Stimulated activated effector memory CD8-positive, alpha-beta T cell treated with anti-CD3 and anti-CD28 coated beads, Interleukin-12 subunit alpha, Interleukin-12 subunit beta, amount 100 ng/mL, for 72 hours (primary cell): Measurements from ENCODE around the gene RBM38.

Experiments used
- ATAC-seq: fragments of 150-1000 bp; cut with Tn5 transposase; 2 replicates; pipeline ENCODE4 v1.10.0; 2021
- DNase-seq, 2 donors: peaks; one replicate each; pipeline ENCODE4 v3.0.0; 2021 to 2022; ENCODE audit warnings: low spot score in 2 of 2
- H3K27ac Mint-ChIP-seq: one replicate; pipeline ENCODE4 v1.8.0; 2022; ENCODE audit warnings: mild to moderate bottlenecking, mixed read lengths
- H3K36me3 Mint-ChIP-seq: one replicate; pipeline ENCODE4 v1.8.0; 2022; ENCODE audit warnings: mild to moderate bottlenecking, mixed read lengths
- H3K4me1 Mint-ChIP-seq: one replicate; pipeline ENCODE4 v1.8.0; 2022; ENCODE audit warnings: mixed read lengths
- H3K4me3 Mint-ChIP-seq: one replicate; pipeline ENCODE4 v1.8.0; 2022; ENCODE audit warnings: mild to moderate bottlenecking, mixed read lengths
- H3K9me3 Mint-ChIP-seq: one replicate; pipeline ENCODE4 v1.8.0; 2022; ENCODE audit warnings: mixed read lengths

RBM38 gene

GRCh38 chr20:57382516-57382915, 8.7 kb upstream of the RBM38 start:
- H3K9me3 Mint-ChIP-seq = no peaks in the 10 kb centered on the region
- H3K27ac Mint-ChIP-seq = no peak overlapping the region
- no peak for DNase-seq
- H3K4me1 Mint-ChIP-seq = peaks cover 46% of the 10 kb centered on the region
- H3K36me3 Mint-ChIP-seq = peaks cover 15% of the 10 kb centered on the region
- no peak for ATAC-seq
- no peak overlapping the region for H3K4me3 Mint-ChIP-seq

DNA sequence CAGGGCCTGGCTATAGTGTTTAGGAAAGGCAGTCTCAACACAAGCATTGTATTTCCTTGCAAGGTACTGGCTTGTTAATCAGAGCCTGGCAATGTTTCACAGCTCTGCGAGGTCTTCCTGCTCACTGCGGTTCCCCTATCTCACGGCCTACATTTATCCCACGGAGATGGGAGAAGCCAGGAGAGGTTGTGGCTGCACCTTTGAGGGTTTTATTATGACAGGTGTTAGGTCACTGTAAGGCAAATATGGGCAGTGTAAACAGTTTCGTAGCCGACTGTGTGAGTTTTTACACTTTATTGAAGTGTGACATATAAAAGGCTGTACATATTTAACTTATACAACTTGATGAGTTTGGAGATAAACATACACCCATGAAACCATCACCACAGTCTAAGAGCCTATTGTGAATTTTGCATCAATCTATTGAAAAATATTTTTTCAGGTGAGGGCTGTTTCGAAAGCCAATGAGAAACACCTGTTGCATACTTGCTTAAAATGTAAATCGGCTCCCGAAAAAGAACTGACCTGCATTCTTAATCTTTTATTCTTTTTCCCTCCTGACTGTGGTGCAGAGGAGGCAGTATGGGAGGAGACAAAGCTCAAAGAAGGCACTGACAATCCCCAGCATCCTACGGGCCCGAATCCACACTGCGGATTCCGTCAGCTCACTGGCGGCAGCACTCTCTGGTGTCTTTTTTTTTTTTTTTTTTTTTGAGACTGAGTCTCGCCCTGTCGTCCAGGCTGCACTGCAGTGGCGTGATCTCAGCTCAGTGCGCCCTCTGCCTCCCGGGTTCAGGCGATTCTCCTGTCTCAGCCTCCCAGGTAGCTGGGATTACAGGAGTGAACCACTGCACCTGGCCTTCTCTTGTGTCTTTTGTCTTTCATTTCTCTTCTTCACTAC, 7.5 kb upstream of the RBM38 start:
- ATAC-seq (no peak), DNase-seq (no peak)
- Mint-ChIP-seq H3K9me3 (no peaks in the 10 kb centered on the region), H3K4me3 (no peak overlapping the region), H3K4me1 (peaks cover 34% of the 10 kb centered on the region), H3K27ac (peak overlapping the region; percentile 52), H3K36me3 (peaks cover 15% of the 10 kb centered on the region)

DNA sequence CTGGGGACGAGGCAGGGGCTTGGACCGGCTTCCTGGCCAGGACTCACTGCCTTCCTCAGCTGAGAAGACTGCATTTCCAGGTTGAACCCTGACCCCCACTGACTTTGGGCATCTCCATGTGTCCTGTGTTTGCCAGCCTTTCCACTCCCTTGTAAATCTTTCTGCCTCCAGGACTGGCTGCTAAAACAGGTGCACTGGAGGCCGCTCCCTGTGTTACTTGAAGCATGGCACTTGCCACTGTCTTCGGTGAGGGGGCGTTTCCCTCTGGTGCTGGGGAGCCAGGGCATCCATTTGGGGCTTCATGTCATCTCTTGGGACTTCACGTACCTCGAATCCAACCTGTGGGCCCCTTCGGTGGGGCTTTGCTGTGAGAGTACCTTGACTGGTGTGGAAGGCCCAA, 6.7 kb upstream of the RBM38 start:
- Mint-ChIP-seq H3K27ac (peak overlapping the region; percentile 52), H3K36me3 (peaks cover 16% of the 10 kb centered on the region), H3K9me3 (no peaks in the 10 kb centered on the region), H3K4me3 (no peak overlapping the region), H3K4me1 (peaks cover 29% of the 10 kb centered on the region)
- ATAC-seq (no peak), DNase-seq (no peak)

DNA sequence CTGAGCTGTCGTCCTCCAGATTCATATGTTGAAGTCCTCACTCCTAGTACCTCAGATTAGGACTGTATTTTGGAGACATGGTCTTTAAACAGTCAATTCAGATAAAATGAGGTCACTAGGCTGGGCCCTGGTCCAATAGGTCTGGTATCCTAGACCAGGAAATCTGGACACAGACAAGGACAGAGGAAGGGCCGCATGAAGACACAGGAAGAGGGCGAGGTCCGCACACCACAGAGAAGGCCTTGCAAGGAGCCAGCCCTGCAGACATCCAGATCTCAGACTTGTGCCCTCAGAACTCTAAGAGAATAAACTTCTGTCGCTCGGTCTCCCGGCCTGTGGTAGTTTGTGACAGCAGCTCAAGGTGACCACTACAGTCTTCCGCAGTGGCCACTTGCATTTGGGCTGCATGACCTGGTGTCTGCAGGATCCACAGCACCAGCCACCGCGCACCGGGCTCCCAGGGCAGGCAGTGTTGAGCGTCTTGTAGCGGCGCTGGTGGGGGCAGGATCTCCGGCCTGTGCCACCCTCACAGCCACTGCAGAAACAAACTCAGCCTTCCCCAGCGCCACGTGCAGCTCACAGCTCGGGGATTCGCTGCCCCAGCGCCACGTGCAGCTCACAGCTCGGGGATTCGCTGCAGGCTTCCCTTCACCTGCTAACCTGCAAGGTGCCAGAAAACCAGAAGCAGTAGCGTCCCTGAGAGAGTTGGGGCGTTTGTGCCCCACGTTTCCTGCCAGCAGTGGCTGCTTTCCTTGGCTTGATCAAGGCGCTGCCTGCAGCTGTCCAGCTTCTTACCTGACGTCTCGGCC, 6.0 kb upstream of the RBM38 start:
- H3K4me1 Mint-ChIP-seq = peaks cover 34% of the 10 kb centered on the region
- no peak for ATAC-seq
- H3K27ac Mint-ChIP-seq = peak overlapping the region; percentile 52
- no peak for DNase-seq
- no peaks in the 10 kb centered on the region for H3K9me3 Mint-ChIP-seq
- H3K4me3 Mint-ChIP-seq = no peak overlapping the region
- H3K36me3 Mint-ChIP-seq = peaks cover 22% of the 10 kb centered on the region

GRCh38 chr20:57385940-57386339, 5.3 kb upstream of the RBM38 start:
- H3K4me1 Mint-ChIP-seq = peaks cover 39% of the 10 kb centered on the region
- ATAC-seq = no peak
- H3K4me3 Mint-ChIP-seq = no peak overlapping the region
- H3K27ac Mint-ChIP-seq = no peak overlapping the region
- H3K9me3 Mint-ChIP-seq = no peaks in the 10 kb centered on the region
- peaks cover 27% of the 10 kb centered on the region for H3K36me3 Mint-ChIP-seq
- DNase-seq = no peak

DNA sequence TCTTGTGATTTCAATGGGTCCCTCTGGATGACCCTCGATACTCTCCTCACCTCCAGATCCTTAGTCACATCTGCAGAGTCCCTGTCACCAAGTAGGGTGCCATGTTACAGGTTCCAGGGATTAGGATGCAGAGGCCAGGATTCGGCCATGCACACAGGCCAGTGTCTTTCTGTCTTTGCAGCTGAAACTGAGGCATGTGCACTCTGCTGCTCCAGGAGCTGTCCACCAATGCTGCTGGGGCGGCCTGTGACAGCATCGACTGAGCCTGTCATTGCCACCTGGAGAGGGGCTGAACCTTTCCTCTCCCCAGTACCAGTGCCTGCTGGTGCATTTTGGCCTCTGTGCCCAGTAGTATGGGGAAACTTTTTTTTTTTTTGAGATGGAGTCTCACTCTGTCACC, 4.4 kb upstream of the RBM38 start:
- Mint-ChIP-seq H3K4me3 (no peak overlapping the region), H3K9me3 (no peaks in the 10 kb centered on the region), H3K4me1 (peaks cover 38% of the 10 kb centered on the region), H3K27ac (no peak overlapping the region), H3K36me3 (peaks cover 23% of the 10 kb centered on the region)
- DNase-seq (no peak), ATAC-seq (no peak)

DNA sequence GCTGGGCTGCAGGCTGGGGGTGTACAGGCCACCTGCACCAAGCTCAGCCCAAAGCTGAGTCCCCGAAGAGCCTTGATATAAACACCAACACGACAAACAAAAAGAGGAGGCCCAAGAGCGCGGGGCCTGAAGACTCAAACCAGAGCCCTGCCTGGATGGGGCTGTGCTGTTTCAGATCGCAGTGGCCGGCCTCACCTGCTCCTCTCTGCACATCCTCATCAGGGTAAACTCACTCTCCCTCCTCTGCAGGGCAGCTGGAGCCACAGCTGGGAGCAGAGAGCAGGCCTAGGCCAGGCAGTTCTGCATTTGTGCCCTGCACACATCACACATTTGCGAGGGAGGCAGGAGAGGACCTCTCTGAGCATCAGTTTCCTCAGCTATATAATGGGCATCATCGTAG, 3.7 kb upstream of the RBM38 start:
- Mint-ChIP-seq H3K4me1 (peaks cover 31% of the 10 kb centered on the region), H3K36me3 (peaks cover 29% of the 10 kb centered on the region), H3K27ac (no peak overlapping the region), H3K4me3 (no peak overlapping the region), H3K9me3 (no peaks in the 10 kb centered on the region)
- DNase-seq (no peak), ATAC-seq (no peak)

- Mint-ChIP-seq H3K9me3 (no peaks in the 10 kb centered on the region), H3K27ac (no peak overlapping the region), H3K36me3 (peaks cover 32% of the 10 kb centered on the region), H3K4me1 (peaks cover 30% of the 10 kb centered on the region), H3K4me3 (no peak overlapping the region)
- ATAC-seq = no peak
- no peak for DNase-seq
Measured at GRCh38 chr20:57387945-57388371, 3.2 kb upstream of the RBM38 start.

GRCh38 chr20:57388953-57389694, 2.1 kb upstream of the RBM38 start:
- no peaks in the 10 kb centered on the region for H3K9me3 Mint-ChIP-seq
- peak overlapping the region; percentile 91 for H3K4me3 Mint-ChIP-seq
- ATAC-seq (peak; percentile 52), DNase-seq (peak; percentile 46 to 83)
- peak overlapping the region; percentile 94 for H3K27ac Mint-ChIP-seq
- peaks cover 38% of the 10 kb centered on the region for H3K36me3 Mint-ChIP-seq
- peaks cover 33% of the 10 kb centered on the region for H3K4me1 Mint-ChIP-seq

DNA sequence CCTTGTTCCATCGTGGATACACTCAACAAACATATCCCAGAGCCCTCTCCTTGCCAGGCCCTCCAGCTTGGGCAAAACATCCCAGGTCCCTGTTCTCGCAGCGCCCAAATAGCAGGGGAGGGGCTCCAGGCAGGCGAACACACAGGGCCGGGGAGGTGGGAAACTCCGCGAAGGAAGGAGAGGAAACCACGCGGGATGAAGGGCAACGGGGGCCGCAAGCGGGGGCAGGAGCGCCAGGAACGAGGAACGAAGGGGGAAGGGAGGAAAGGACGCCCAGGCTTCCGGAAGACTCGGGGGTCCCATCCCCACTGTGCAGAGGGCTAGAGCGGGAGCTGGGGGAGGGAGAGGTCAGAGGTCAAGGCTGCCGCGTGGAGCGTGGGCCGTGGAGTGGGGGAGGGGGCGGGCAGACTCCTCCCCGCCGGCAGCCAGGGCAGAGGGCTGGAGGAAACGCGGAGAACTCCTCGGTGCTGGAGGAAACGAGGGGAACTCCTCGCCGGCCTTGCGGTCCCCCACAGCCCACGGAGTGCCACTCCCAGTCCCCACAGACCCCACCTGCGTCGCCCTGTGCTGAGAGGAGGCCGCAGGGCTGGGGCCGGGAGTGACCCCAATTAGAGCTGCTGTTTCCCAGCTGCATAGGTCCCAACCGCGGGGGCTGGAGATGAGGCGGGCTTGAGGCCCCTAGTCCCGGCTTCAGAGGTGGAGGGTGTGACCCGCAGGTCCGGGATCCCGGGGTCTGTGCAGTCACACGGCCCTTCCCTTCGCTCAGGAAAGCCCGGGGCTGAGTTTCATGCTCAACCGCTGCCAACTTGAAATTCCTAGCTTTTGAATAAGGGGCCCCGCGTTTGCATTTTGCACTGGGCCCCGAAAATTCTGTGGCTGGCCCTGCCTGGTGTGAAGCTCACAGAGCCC, 1.2 kb upstream of the RBM38 start:
- H3K27ac Mint-ChIP-seq = peak overlapping the region; percentile 94
- H3K4me1 Mint-ChIP-seq = peaks cover 38% of the 10 kb centered on the region
- no peaks in the 10 kb centered on the region for H3K9me3 Mint-ChIP-seq
- peak; percentile 14 for ATAC-seq
- H3K36me3 Mint-ChIP-seq = peaks cover 46% of the 10 kb centered on the region
- DNase-seq = peak; percentile 52 to 78
- H3K4me3 Mint-ChIP-seq = peak overlapping the region; percentile 91

GRCh38 chr20:57391439-57392301, 474 bp downstream of the RBM38 start:
- no peaks in the 10 kb centered on the region for H3K9me3 Mint-ChIP-seq
- DNase-seq (no peak), ATAC-seq (peak; percentile 27)
- H3K4me1 Mint-ChIP-seq = peaks cover 49% of the 10 kb centered on the region
- H3K27ac Mint-ChIP-seq = peak overlapping the region; percentile 92
- H3K4me3 Mint-ChIP-seq = peak overlapping the region; percentile 91
- peaks cover 64% of the 10 kb centered on the region for H3K36me3 Mint-ChIP-seq

DNA sequence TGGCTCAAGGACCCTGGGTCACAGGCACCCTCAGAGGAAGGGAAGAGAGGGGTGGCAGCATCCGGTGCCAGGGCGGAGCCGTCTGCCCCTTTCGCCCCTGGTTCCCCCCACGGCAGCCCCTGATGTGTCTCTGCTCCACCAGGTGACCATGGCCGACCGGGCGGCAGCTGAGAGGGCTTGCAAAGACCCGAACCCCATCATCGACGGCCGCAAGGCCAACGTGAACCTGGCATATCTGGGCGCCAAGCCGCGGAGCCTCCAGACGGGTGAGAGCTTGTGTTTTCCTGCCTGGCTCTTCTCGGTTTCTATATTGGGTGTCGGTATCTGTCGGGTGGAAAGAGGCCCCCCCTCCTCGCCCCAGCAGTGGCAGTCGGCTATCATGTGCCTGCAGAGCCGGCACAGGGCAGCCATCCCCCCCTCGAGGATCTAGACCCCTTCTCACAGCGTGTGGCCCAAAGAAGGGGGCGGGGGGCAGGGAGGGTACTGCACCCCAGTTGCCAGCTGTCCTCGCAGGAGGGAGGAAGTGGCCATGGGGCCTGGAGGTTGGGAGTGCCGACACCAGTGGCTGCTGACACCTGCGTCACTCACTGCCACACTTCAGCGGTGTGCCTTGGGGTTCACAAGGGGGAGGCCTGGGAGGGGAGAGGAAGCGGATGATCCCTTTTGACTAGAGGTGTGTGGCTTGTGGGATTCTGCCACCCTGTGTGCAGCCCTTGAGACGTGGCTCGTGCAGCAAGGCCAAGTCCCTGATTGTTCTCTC, 1.5 kb downstream of the RBM38 start:
- no peaks in the 10 kb centered on the region for H3K9me3 Mint-ChIP-seq
- peaks cover 59% of the 10 kb centered on the region for H3K4me1 Mint-ChIP-seq
- peaks cover 74% of the 10 kb centered on the region for H3K36me3 Mint-ChIP-seq
- DNase-seq (peak; percentile 57 to 84), ATAC-seq (peak; percentile 72)
- peak overlapping the region; percentile 92 for H3K27ac Mint-ChIP-seq
- H3K4me3 Mint-ChIP-seq = peak overlapping the region; percentile 91
